Activated effector memory CD4-positive, alpha-beta T cell treated with anti-CD3 and anti-CD28 coated beads, Interleukin-2, amount 50 U/mL, for 16 hours (primary cell): ENCODE results near the gene EPHA6.

Experiments used
- DNase-seq: peaks from one replicate; pipeline ENCODE4 v3.0.0-alpha.2; 2020

The EPHA6 gene

GRCh38 chr3:97720417-97720816 is 906.0 kb downstream of the EPHA6 start:
- no peak for DNase-seq

DNA sequence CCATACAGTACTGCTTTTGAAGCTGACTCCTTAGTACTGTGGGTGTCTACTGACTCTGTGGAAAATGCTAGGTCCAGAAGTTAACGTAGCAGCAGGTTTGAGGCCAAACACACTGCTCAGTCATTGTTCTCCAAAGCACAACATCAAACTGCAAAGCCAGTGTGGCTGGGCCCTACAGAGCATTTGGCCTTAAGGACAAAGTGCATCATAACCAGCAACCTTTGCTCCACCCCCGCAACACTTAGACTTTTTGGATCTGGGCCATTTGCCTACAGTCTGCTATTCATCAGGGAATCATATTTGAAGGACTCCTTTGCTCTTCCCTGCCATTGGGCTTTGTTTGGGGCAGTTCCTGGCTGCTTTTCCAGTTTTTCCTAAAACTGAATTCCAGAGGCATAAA is 907.1 kb downstream of the EPHA6 start:
- DNase-seq: no peak

GRCh38 chr3:97736928-97737327 is 922.5 kb downstream of the EPHA6 start:
- no peak for DNase-seq

DNA sequence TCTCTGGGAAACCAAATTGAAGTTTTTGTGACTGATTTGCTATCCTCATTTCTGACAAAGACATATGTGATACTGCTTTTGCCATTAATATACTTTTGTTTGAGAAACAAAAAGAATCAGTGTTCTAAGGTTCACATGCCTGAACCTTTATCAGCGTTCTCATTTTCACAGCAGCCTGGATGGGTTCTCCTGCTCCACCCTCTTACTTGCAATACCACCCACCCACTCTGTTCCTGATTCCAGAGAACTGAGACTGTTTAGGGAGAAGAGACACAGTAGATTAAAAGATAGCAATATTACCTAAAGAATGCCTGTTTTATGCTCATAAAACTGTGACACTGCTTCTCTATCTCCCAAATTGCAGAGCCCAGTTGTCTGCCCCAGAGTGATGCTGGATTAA is 924.4 kb downstream of the EPHA6 start:
- DNase-seq: no peak

GRCh38 chr3:97742036-97742435 is 927.6 kb downstream of the EPHA6 start:
- no peak for DNase-seq

DNA sequence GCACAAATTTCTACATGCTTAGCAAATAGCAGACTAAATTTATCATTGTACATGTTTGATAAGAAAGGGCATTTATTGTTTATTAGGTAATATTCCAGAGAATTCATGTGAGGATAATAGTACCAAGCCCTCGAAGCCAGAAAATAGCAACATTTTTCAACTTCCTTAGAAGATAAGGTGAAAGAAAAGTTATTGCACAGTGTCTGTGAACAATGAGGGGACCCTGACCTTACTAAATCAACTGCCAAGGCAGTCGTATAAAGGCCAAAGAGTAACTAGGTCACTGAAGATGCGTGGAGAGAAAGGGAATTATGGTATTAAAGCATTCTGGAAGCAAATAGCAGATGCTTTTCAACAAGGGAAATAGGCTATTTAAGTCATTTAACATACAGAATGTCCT is 929.9 kb downstream of the EPHA6 start:
- no peak for DNase-seq

DNA sequence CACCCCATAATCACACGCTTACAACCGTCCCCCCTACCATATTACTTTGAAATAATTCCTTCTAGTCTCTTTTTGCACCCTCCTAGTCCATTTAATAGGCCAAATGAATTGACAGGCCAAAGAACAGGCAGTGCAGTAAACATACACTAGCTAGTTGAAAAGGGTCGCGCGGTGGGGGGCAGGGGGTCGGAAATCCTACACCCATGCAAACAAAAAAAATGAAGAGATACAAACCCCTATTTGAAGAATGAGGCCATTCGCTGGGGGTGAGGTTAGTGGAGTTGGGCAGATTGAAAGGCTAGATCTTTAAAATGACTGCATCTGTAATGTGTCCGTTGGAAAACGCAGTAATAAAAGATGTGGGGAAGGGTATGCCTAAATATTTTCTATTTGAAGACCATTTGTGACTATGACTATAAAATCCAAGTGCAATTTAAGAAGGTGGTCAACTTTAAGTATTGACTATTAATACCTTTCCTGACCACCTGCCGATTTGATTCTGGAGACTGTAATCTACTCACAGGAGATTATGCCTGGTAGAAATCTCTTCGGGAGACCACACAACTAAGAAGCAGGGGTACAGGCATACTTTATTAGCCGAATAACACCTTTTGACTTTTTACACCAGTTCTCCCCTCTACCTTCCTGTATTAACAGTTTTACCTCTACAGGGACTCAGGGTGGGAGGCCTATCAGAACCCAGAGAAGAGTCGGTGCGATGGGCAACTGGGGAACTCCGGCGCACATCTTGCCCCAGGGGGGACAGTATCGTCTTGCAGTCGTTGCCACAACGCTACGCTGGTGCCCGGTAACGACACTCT is 949.4 kb downstream of the EPHA6 start:
- DNase-seq: no peak

GRCh38 chr3:97764407-97765238 is 950.2 kb downstream of the EPHA6 start, which contains the start of gene ARL6:
Gene ARL6, plus strand, starts transcription at chr3:97764758. Its CDS starts 3,350 bp downstream, at chr3:97768108.
- DNase-seq: peak; percentile 90

- DNase-seq: no peak
These were observed 950.9 kb downstream of the EPHA6 start for GRCh38 chr3:97765336-97765735.

GRCh38 chr3:97772926-97773325 is 958.5 kb downstream of the EPHA6 start:
- DNase-seq: no peak

DNA sequence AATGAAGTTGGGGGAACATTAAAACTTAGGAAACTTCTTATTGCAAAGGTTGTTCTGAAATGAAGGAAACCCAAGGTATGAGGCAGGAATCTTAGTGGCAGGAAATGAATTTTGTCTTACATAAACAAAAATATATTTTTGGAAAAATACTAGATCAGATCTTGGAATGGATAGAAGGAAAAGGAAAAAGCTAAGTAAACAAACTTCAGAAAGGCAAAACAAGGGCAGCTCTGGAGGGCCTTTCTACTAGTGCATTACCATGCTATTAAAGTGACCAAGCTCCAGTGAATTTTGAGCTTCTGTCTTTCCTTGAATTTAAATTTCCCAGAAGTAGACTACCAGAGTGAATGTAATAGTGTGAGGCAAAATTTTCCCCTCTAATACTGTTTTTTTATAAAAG is 963.8 kb downstream of the EPHA6 start:
- no peak for DNase-seq

DNA sequence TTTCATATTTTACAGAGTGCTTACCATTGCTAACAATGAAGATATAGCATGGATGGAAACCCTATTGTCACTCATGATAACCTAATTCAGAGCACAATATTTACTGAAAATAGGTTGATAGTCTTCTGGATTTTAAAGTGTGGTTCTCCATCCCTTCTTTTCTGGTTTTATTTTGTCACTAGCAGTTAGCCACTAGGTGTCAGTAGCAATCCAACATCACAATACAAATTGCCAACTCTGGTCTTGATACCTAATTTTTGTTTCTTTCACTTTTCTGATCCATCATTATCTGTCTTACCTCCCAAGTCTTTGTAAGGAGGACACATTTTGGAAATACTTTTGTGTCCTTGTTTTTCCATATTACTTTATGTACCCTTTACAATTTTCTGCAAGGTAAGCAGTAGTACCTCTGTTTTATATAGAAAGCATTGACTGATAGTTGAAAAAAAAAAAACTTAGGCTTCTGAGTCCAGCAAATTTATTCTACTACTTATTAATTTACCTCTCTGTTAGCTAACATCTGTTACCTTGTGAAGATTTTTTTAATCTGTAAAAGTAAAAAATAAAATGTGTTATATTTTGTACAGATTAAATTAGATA is 979.1 kb downstream of the EPHA6 start:
- no peak for DNase-seq

- DNase-seq: no peak
These were observed 981.6 kb downstream of the EPHA6 start for GRCh38 chr3:97795951-97796350.
